Heart left ventricle (tissue), 16 donors: ENCODE results near the gene PTPRD. TPM values are rescaled to one million over a fixed set of nuclear protein-coding genes. Genes with fewer than 3 reads are reported as not detected.

Experiments used
- ATAC-seq, 4 donors: fragments of 200-7000 bp; cut with Tn5 transposase; one replicate each; pipeline ENCODE4 v1.9.1; 2020 to 2022; ENCODE audit warnings: moderate library complexity in 4 of 4, mild to moderate bottlenecking in 3 of 4, moderate number of reproducible peaks in 1 of 4
- DNase-seq, 5 donors: peaks; one replicate each; pipeline ENCODE4 v3.0.0-alpha.2; 2020
- H3K27ac ChIP-seq, 12 donors: fragments of 200-600 bp; sonication (generic) in 4 of 12; one replicate each; pipeline versions ENCODE4 v1.5.0 to v1.8.0; 2016 to 2022; ENCODE audit warnings: mild to moderate bottlenecking in 2 of 12
- H3K27me3 ChIP-seq, 9 donors: fragments of 200-600 bp; sonication (generic) in 2 of 9; one replicate each; pipeline versions ENCODE4 v1.5.1 to v1.8.0; 2016 to 2022; ENCODE audit warnings: mild to moderate bottlenecking in 3 of 9
- H3K36me3 ChIP-seq, 9 donors: fragments of 200-600 bp; sonication (generic) in 2 of 9; one replicate each; pipeline versions ENCODE4 v1.5.0 to v1.8.0; 2018 to 2022; ENCODE audit warnings: mild to moderate bottlenecking in 2 of 9
- H3K4me1 ChIP-seq, 12 donors: fragments of 200-600 bp; sonication (generic) in 4 of 12; one replicate each; pipeline versions ENCODE4 v1.5.0 to v1.8.0; 2016 to 2022; ENCODE audit warnings: mild to moderate bottlenecking in 3 of 12
- H3K4me3 ChIP-seq, 12 donors: fragments of 200-600 bp; sonication (generic) in 4 of 12; one replicate each; pipeline versions ENCODE4 v1.5.0 to v1.8.0; 2017 to 2022; ENCODE audit warnings: mild to moderate bottlenecking in 9 of 12, moderate library complexity in 4 of 12
- H3K9me3 ChIP-seq, 12 donors: fragments of 200-600 bp; sonication (generic) in 4 of 12; one replicate each; pipeline versions ENCODE4 v1.5.0 to v1.8.0; 2016 to 2022; ENCODE audit warnings: mild to moderate bottlenecking in 1 of 12
- POLR2A ChIP-seq, 2 donors: fragments of 450-650 bp; IDR thresholded peaks; one replicate each; pipeline ENCODE4 v1.6.1; 2017; ENCODE audit warnings: antibody characterized with exemption in 2 of 2, mild to moderate bottlenecking in 2 of 2, moderate library complexity in 2 of 2
- WGBS, 4 donors: extraction: QIAGEN DNeasy Blood & Tissue Kit in 2 of 4; methylation state at CpG; one replicate each; pipeline versions ENCODE4 v1.1.5 to v1.1.7; 2013 to 2018; 5-methylcytosine and 5-hydroxymethylcytosine counted together
- intact Hi-C, 10 donors: fragments of 100-400 bp; cut with DNase I; formaldehyde crosslinking; loops; one replicate each; pipeline versions ENCODE4 v1.11.1 to v1.14.2; 2022
- polyA plus RNA-seq, 2 donors: library from polyadenylated mRNA; stranded (reverse); fragments of 200-250 nt; gene quantifications; one replicate each; pipeline ENCODE4 v1.2.3, GENCODE V29; 2013
- total RNA-seq, 9 donors: library from RNA; depleted of rRNA in 2 of 9; stranded (reverse); fragments of >200 nt in 2 of 9; fragmentation: NEBNext Ultra II Directional in 3 of 9; extraction: Animal tissue kit (Norgen Biotek cat#: 25700) in 3 of 9; gene quantifications; one replicate each; pipeline versions ENCODE4 v1.1.0 to v1.2.4, GENCODE V29; 2016 to 2023
- TF ChIP-seq, protein P1 (sequence below), 12 donors: fragments of 200-600 bp; sonication (generic) in 4 of 12; IDR thresholded peaks; one replicate each; pipeline versions ENCODE4 v1.5.0 to v1.8.0; 2018 to 2022; ENCODE audit warnings: antibody characterized with exemption in 12 of 12, mild to moderate bottlenecking in 5 of 12
- donor health status: ischemic (EF 13 %, LVEDD 7.1; RV severe dilation, severe dysfunction).
- donor health status: healthy with polysubstance abuse.
- donor health status: DM: no; HTN: yes; CAD: no.
- donor health status: DM: no; HTN: no; CAD: no.
- donor health status: ischemic (EF 25% LVEDD 6.9; RV normal size, moderate dysfunction).
- donor health status: ischemic (EF 25% LVEDD 5.7; RV mildly dilated, moderate dysfunction).
- donor health status: healthy.
- donor health status: DM: yes; HTN: yes; CAD: no.
- donor health status: ischemic (EF 35%, LVEDD 5.7; RV mildly dilated, moderate dysfunction).
- donor health status: nonischemic (EF 11% LVEDD 7.7; RV severe dilation, severe dysfunction).
- donor health status: DM: yes; HTN: yes; CAD: no.
- donor health status: PGD.
- donor health status: ischemic (EF 29% LVEDD 5.4; RV normal size, mild dysfunction).
- donor health status: nonischemic (EF 23%, LVEDD 6.1; RV moderate dilation, normal function).

The PTPRD gene
- total and polyA plus RNA-seq, 11 donors, result 1.4 to 25.3 (median 15.1) TPM

- WGBS, 4 donors, result 51 to 71% (median 55%) methylated on average over 2 of the region's 2 CpGs
- TF ChIP-seq POLR2A (IDR thresholded peaks at IDR 0.05), result no peak
- TF ChIP-seq, protein P1, sequence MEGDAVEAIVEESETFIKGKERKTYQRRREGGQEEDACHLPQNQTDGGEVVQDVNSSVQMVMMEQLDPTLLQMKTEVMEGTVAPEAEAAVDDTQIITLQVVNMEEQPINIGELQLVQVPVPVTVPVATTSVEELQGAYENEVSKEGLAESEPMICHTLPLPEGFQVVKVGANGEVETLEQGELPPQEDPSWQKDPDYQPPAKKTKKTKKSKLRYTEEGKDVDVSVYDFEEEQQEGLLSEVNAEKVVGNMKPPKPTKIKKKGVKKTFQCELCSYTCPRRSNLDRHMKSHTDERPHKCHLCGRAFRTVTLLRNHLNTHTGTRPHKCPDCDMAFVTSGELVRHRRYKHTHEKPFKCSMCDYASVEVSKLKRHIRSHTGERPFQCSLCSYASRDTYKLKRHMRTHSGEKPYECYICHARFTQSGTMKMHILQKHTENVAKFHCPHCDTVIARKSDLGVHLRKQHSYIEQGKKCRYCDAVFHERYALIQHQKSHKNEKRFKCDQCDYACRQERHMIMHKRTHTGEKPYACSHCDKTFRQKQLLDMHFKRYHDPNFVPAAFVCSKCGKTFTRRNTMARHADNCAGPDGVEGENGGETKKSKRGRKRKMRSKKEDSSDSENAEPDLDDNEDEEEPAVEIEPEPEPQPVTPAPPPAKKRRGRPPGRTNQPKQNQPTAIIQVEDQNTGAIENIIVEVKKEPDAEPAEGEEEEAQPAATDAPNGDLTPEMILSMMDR (IDR thresholded peaks at IDR 0.05), result no peak
- intact Hi-C loops, result loop anchor here in 1 of 10 donors (10.0 kb wide), 1 partner anchor 64 kb away; no protein-coding TSS in a partner anchor
- ATAC-seq, result no peak
- Histone ChIP-seq H3K4me1 (peaks cover 0 to 32% (median 8%) of the 10 kb centered on the region in 12 donors), H3K4me3 (no peak overlapping the region), H3K36me3 (no peaks in the 10 kb centered on the region), H3K27me3 (no peaks in the 10 kb centered on the region), H3K9me3 (no peaks in the 10 kb centered on the region), H3K27ac (no peak overlapping the region)
- no peak for DNase-seq
Observed at GRCh38 chr9:8680658-8681057, 1932.1 kb downstream of the PTPRD start.

DNA sequence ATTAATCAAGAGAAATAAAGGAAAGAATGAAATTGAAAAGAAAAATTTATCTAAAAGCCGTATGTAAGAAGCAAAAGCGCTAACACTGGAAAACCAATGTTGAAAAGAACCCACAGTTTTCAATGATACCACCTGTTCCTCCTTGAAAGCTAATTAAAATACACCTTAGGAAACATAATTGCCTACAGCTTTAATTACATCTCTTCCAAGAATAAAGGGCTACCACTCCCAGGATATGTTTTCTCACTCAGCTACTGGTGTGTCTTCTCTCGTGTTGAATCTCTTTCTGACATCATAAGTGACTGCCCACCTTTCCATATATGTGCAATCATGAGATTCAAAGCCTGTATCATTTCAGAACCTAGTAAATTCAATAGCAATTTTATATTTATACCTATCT is 1932.6 kb downstream of the PTPRD start:
- no peaks in the 10 kb centered on the region for H3K27me3 ChIP-seq
- H3K9me3 ChIP-seq, result no peaks in the 10 kb centered on the region
- TF ChIP-seq POLR2A (IDR thresholded peaks at IDR 0.05), result no peak
- TF ChIP-seq, protein P1 (IDR thresholded peaks at IDR 0.05), result no peak
- no peak overlapping the region for H3K27ac ChIP-seq
- 82 to 90% (median 86%) methylated on average over 3 of the region's 3 CpGs for WGBS, 4 donors
- no peaks in the 10 kb centered on the region for H3K36me3 ChIP-seq
- ATAC-seq (no peak), DNase-seq (no peak)
- peaks cover 0 to 27% (median 8%) of the 10 kb centered on the region in 12 donors for H3K4me1 ChIP-seq
- H3K4me3 ChIP-seq, result no peak overlapping the region
- intact Hi-C loops, result loop anchor here in 1 of 10 donors (10.0 kb wide), 1 partner anchor 65 kb away; no protein-coding TSS in a partner anchor

DNA sequence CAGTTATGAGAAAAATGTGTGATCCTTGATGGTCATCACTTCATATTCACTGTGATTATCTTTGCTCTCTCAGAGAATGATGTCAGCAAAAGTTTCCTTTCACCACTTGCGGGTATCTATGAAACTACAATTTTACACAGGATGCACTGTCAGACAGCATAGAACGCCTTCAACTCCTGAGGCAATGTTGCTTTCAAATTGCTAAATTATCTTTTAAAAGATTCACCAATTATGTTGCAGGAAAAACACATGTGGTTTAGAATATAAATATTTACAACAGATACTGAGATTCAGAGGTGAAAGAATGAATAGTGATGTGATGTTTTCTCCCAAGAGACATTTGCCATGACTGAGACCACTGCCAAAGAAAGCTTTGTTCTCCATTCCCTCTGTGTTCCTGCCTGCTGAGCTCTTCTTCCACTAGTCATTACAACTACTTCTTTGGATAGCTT is 1933.4 kb downstream of the PTPRD start:
- H3K4me1 ChIP-seq, result peaks cover 0 to 26% (median 8%) of the 10 kb centered on the region in 12 donors
- no peak overlapping the region for H3K27ac ChIP-seq
- no peak overlapping the region for H3K4me3 ChIP-seq
- DNase-seq, result no peak
- H3K9me3 ChIP-seq, result no peaks in the 10 kb centered on the region
- no peaks in the 10 kb centered on the region for H3K36me3 ChIP-seq
- 55 to 66% (median 56%) methylated on average over 2 of the region's 2 CpGs for WGBS, 4 donors
- ATAC-seq, result no peak
- no peaks in the 10 kb centered on the region for H3K27me3 ChIP-seq
- intact Hi-C loops, result loop anchor here in 1 of 10 donors (10.0 kb wide), 1 partner anchor 175 kb away; no protein-coding TSS in a partner anchor
- TF ChIP-seq, protein P1 (IDR thresholded peaks at IDR 0.05), result no peak
- TF ChIP-seq POLR2A (IDR thresholded peaks at IDR 0.05), result no peak

DNA sequence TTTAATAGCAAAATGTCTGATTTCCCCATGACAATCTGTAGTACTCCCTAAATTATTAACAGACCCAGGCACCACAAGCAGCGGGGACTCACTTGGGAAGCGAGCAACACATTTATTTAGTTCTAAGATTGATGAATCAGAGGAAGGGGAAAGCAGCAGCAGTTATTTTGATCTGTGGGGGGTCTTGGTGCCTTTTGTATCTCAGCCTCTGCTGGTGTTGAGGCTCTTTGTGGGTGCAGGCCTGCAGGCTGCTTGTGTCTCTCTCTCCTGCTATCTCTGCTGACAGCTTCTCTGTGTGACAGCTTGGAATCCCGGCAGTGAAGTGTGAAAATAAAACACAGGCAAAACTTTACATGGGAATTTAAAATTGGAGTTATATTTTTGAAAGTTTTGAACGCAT is 1935.1 kb downstream of the PTPRD start:
- H3K9me3 ChIP-seq, result no peaks in the 10 kb centered on the region
- intact Hi-C loops, result loop anchor here in 1 of 10 donors (10.0 kb wide), 1 partner anchor 177 kb away; no protein-coding TSS in a partner anchor
- ATAC-seq (peak; percentile 55 to 71 (median 66)), DNase-seq (no peak)
- no peak overlapping the region for H3K27ac ChIP-seq
- WGBS, 4 donors, result 51 to 53% (median 53%) methylated on average over 4 of the region's 4 CpGs
- H3K27me3 ChIP-seq, result no peaks in the 10 kb centered on the region
- H3K36me3 ChIP-seq, result no peaks in the 10 kb centered on the region
- TF ChIP-seq, protein P1 (IDR thresholded peaks at IDR 0.05), result no peak
- no peak for TF ChIP-seq POLR2A (IDR thresholded peaks at IDR 0.05)
- no peak overlapping the region for H3K4me3 ChIP-seq
- peaks cover 0 to 26% (median 8%) of the 10 kb centered on the region in 12 donors for H3K4me1 ChIP-seq
